Muscle of back (tissue), 11 donors: ENCODE data around the gene FXYD6. TPM values are rescaled to one million over a fixed set of nuclear protein-coding genes. Genes with fewer than 3 reads are reported as not detected.
"Not testable (repeated sequence)": the region's sequence is repeated elsewhere in the genome, so short reads cannot be mapped to it uniquely, and the experiment has no call there.

ENCODE experiments used
- DNase-seq, 3 donors: peaks; one replicate each; pipeline versions ENCODE4 v3.0.0 to v3.0.0-alpha.2; 2013
- polyA plus RNA-seq, 10 donors: library from polyadenylated mRNA; unstranded; fragments of 120-200 nt; gene quantifications; one replicate each; pipeline ENCODE4 v1.2.1, GENCODE V29; 2013; ENCODE audit not compliant: insufficient read length in 10 of 10

Gene FXYD6
- polyA plus RNA-seq, 10 donors = 122 to 200 (median 170) TPM

DNA sequence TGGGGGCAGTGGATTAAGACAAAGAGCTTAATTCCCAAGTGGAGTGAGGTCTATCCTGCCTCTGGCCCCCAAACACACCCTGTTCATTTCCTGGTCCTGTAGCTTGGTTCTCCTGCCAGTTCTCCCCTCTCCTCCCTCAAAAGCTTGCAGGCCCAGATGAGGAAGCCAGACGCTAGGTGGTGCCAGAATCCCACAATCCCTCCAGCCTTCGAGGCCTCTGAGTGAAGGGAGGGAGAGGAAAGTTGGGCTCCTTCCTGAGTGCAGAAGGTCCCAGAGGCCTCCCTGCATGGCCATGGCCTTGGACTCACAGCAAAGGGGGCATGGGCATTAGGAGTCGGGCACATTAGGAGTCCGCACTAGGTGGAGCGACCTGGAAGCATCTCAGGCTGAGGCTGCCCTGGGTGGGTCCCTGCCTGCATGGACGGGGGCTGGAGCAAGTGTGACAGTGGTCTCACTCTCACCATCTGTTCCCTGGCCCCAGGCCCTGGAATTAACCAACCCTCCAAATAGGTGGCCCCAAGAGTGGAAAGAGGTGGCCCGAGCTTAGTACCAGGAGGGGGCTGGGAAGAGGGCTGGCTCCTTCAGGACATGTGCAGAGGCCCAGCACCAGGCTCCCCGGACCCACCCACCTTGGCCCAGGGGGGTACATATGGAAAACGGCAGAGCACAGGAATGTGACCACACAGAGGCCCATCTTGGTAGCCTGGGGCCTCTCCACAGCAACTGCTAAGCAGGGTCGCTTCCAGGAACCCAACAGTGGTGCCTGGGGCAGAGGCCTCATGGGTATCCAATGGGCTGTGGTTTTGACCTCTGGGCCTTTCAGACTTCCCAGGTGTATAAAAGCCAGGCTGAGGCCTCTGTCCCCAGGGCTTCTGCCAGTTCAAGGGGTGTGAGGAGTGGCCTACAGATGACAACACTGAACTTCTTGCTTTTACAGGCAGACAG, 57.1 kb downstream of the FXYD6 start:
- peak; percentile 77 to 93 (median 88) for DNase-seq

DNA sequence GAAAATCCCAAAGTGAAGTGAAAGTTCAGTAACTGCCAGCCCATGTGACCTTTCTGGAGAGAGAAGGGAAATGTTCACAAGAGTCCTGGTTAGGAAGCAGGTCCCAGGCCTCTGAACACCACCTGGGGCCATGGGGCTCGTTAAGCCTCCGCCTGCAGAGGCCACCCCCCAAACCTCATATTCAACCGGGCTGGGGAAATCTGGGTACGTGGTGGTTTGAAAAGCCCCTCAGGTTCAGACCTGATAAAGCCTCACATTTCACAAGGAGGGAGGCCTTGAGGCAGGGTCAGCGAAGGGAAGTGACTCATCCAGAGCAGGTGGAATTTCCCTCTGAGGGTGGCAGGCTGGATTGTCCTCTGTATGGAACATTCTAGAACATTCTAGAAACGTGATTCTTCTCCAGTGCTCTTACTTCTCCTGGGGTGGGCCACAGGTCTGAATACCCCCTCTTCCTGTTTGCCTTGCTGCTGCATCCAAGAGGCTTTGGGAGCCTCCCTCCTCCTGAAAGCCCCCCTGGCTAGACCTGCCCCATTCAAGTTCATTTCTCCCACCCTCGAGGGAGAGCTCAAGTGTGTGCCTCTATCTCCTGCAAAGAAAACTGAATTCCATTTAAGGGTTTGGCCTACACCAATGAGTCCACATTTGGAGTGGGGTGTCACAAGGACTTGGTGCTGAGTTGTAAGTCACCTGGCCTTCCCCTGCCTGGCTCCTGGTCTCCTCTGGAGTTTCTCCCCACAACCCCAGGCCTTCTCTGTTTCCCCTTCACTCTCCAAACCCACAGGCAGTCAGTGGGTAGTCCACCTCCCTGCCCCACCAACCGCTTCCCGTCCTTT, 58.2 kb downstream of the FXYD6 start:
- no peak for DNase-seq

GRCh38 chr11:117817368-117818040, 59.0 kb downstream of the FXYD6 start:
- peak; percentile 78 to 94 (median 91) for DNase-seq

- DNase-seq = peak in 1 of 3 donors; percentile 37
Observed at GRCh38 chr11:117816846-117817367, 59.6 kb downstream of the FXYD6 start.

- peak in 1 of 3 donors; percentile 64 for DNase-seq
Observed at GRCh38 chr11:117816151-117816741, 60.2 kb downstream of the FXYD6 start.

DNA sequence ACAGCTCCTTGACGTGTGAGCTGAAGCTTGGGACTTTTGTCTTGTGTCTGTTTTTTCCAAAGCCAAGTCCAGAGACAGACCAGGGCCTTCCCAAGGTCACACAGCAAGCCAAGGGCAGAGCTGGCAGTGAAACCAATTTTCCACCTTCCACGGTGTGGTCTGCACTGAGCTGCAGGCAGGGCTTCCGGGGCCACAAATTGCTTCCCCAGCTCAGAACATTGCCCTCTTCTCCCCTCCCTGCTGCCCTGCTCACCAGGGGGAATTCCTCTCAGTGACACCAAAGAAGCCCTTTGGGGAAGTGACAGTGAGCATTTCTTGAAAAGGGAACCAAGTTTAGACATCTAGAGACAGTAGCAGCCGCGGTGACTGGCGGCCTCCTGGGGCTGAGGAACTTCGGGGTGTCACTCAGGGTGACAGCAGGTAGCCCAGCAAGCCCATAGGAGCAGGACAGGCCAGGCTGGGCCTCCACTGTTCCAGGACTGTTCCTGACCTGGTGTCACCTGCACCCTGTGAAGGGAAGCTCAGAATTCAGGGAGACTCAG, 61.1 kb downstream of the FXYD6 start:
- DNase-seq = peak in 1 of 3 donors; percentile 51

DNA sequence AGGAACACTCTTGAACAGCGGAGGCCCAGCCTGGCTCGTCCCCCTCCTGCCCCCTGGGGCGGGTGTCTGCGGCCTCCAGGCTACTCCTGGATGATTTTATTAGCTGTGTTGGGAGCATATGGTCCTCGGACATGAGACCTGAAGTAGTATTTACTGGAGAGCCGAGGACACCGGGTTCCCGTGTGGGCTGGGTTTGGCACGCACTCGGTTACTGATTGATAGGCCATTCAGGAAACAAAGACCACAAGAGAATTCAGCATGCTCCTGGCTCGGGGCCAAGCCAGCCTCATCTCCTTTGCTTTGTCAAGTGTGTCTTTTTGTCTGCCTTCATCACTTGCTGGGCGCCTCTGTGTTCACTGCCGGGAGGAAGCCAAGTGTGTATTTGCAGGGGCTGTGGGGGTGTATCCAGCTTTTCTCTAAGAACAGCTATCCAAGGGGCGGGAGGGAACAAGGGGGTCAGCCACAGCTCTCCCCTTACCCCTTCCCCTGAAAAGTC, 61.6 kb downstream of the FXYD6 start:
- DNase-seq = peak in 1 of 3 donors; percentile 69

GRCh38 chr11:117814204-117814765, 62.2 kb downstream of the FXYD6 start:
- DNase-seq = no peak

GRCh38 chr11:117810056-117810451, 66.4 kb downstream of the FXYD6 start:
- DNase-seq = not testable (repeated sequence)

DNA sequence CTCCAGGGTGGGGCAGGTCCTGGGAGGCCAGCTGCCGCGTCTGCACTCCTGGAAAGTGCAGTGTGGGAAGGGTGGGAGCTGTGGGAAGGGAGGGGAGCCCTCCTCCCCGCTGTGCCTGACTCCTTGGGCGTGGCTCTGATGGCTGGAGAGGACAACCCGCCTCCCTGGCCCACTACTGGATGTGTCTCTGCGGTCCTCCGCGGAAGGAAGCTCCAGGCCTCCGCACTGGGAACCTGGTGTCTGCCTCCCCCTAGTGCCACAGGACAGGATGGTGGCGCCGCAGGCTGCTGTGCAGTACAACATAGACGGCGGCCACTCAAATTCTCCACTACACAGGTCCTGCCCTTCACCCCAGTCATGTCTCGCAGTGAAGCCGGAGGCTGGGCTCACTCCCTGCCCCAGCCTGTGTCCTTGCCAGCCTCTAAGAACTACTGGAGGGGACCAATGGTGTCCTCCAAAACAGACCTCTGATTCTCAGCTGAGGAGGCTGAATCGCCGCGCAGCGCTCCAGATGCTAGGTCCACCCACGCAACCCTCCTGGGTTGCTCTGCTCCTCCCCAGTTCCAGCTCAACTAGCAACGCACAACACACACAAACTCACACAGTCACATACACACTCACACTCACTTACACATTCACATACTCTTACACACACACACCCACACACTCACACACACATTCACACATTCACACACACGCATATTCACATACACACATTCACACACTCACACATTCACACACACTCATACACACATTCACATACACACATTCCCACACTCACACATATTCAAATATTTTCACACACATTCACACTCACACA, 67.0 kb downstream of the FXYD6 start:
- peak in 2 of 3 donors; percentile 73 to 86 for DNase-seq

DNA sequence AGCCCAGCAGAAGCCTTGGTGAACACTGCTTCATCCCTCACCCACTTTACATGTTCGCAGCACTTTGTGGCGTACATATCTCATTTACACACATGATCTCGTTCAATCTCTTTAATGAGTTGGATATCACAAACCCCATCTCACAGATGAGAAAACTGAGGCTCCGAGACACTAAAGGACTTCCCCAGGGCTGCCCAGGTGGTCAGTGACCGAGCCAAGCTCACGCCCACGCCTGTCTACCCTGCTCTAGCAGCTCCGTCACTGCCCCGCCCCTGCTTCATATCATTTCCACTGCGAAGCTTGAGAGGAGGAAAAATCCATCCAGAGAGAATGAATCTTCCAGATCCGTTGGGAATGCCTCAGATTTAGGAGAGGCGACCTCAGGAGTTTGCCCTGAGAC, 67.7 kb downstream of the FXYD6 start:
- no peak for DNase-seq

DNA sequence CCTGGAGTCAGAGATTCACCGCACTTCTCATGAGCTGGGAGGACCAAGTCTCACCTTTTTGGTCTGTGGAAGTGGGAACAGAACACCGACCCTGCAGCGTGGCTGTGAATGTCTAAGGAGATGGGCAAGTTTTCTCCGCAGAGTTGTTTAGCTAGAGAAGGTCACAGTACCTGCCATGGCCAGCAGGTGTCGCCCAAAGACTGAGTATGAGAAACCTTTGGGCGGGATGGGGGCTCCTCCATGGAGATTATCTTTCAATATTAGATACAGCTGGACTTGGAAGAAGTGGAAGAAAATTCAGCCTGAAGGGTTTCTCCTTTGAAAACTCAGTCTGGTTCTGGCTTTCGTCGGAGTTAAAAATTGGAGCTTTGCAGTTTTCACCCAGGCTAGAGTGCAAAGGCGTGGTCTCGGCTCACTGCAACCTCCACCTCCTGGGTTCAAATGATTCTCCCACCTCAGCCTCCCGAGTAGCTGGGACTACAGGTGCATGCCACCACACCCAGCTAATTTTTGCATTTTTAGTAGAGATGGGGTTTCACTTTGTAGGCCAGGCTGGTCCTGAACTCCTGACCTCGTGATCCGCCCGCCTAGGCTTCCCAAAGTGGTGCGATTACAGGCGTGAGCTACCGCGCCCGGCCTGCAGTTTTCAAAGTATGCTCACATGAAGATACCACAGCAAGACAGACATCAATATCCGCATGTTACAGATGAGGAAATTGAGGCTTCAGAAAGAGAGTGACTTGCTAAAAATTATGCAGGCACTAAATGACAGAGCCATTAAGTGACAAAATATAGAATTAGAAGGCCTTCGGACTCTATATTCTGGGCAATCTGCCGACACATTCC, 68.8 kb downstream of the FXYD6 start:
- DNase-seq = peak; percentile 68 to 89 (median 85)

DNA sequence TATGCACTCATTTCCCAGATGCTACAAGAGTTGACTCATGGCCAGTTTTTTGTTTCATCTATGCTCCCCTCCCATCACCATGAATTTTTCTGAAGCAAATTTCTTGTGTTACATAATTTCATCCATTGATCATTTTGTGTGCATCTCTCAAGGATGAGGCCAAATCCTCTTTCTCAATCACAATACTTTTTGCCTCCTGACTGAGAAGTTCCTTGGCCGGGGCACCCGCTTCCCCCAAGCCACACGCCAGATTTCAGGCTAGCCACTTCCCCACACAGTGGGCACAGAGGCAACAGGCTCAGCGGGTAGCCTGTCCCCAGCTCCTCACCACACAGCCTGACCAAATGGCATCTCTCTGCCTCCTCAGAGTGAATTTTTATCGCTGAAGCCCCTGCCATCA, 69.6 kb downstream of the FXYD6 start:
- DNase-seq = no peak

- no peak for DNase-seq
Observed at GRCh38 chr11:117805045-117805444, 71.4 kb downstream of the FXYD6 start.

GRCh38 chr11:117803896-117804295, 72.6 kb downstream of the FXYD6 start:
- DNase-seq = no peak

DNA sequence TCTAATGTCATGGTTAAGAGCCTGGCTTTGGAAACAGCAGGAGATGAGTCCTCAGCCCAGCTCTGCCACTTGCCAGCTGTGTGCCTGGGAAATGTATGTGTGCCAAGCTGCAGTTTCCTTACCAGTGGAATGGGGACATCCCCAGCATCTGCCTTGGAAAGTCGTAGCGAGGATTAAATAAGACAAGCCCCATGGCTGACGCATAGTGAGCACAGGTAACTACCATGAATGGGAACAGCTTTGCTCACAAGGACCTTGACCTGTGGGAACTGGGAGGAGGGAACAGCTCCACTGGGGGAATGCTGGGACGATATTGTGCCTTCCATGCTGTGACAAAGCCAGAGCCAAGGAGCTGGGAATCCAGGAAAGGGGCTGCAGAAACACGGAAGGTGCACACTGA, 76.8 kb downstream of the FXYD6 start:
- DNase-seq = no peak

DNA sequence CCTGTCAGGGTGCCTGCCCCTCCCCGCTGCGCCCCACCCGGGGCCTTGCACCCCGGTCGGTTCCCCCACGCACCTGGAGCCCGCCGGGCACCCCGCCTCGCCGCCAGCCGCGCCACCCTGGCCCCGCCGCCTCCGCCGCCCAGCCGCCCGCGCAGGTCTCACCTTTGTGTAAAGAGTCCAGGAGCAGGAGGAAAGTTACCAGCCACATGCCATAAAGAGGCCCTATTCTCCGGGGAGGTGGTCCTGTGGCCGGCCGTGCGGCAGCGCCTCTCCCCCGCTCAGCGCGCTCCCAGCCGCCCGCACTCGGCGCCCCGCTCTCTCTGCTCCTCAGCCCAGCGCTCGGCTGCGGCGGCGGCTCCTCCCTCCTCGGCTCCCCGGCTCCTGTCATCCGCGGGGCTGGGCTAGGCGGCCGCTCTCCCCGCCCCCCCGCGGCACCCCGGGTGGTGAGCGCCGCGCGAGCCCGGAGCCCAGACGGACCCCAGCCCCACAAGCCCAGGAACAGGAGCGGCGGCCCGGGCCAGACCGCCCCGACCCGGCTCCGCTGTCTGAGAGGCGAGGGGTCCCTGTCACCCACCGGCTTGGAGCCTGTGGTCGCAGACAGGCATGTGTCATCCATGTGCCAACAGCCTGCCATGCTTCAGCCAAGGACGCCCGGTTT, 79.5 kb downstream of the FXYD6 start, which contains the start of gene DSCAML1:
DSCAML1 (minus strand) TSS at position 345 of the 658 bp plus-strand sequence; CDS start at position 208, 137 bp downstream.
- peak in 1 of 3 donors; percentile 46 for DNase-seq

- DNase-seq = no peak
Observed at GRCh38 chr11:117796456-117796871, 80.0 kb downstream of the FXYD6 start.
